GM23338 (cell line): Measurements from ENCODE around the gene NCS1. TPM values are rescaled to one million over a fixed set of nuclear protein-coding genes. Genes with fewer than 3 reads are reported as not detected.

Source experiments
- ATAC-seq: fragments of 200-7000 bp; cut with Tn5 transposase; 3 replicates; pipeline ENCODE4 v1.9.1; 2020
- DNase-seq: peaks from one replicate; pipeline ENCODE4 v3.0.0-alpha.2; 2015; ENCODE audit warnings: low spot score
- H2AFZ ChIP-seq: fragments of 200-600 bp; sonication (generic); 2 replicates; pipeline ENCODE4 v1.8.0; 2016; ENCODE audit warnings: antibody characterized with exemption, mild to moderate bottlenecking, moderate library complexity
- H3F3A ChIP-seq: fragments of 200-600 bp; sonication (generic); replicated peaks from 2 replicates; pipeline ENCODE4 v1.8.0; 2017; ENCODE audit warnings: antibody characterized with exemption, mixed run types, low read depth
- H3K27ac ChIP-seq: fragments of 200-600 bp; sonication (generic); 2 replicates; pipeline ENCODE4 v1.6.1; 2016; ENCODE audit warnings: low read depth
- H3K27me3 ChIP-seq: fragments of 200-600 bp; sonication (generic); 2 replicates; pipeline ENCODE4 v1.8.0; 2016; ENCODE audit warnings: mild to moderate bottlenecking, mixed run types, moderate library complexity; ENCODE audit not compliant: insufficient read depth
- H3K36me3 ChIP-seq: fragments of 200-600 bp; sonication (generic); 2 replicates; pipeline ENCODE4 v1.8.0; 2016; ENCODE audit warnings: mild to moderate bottlenecking; ENCODE audit not compliant: insufficient read depth
- H3K4me1 ChIP-seq: fragments of 200-600 bp; sonication (generic); 2 replicates; pipeline ENCODE4 v1.8.0; 2016; ENCODE audit warnings: mild to moderate bottlenecking, moderate library complexity; ENCODE audit not compliant: insufficient read depth
- H3K4me2 ChIP-seq: fragments of 200-600 bp; sonication (generic); 2 replicates; pipeline ENCODE4 v1.7.1; 2017; ENCODE audit warnings: mixed run types
- H3K4me3 ChIP-seq: fragments of 200-600 bp; sonication (generic); 2 replicates; pipeline ENCODE4 v1.6.1; 2016; ENCODE audit warnings: mixed run types
- H3K79me2 ChIP-seq: fragments of 200-600 bp; sonication (generic); replicated peaks from 2 replicates; pipeline ENCODE4 v1.8.0; 2017; ENCODE audit warnings: mild to moderate bottlenecking; ENCODE audit not compliant: insufficient read depth
- H3K9me2 ChIP-seq: fragments of 200-600 bp; sonication (generic); 2 replicates; pipeline ENCODE4 v1.8.0; 2017; ENCODE audit not compliant: insufficient read depth
- H4K20me1 ChIP-seq: fragments of 200-600 bp; sonication (generic); replicated peaks from 2 replicates; pipeline ENCODE4 v1.8.0; 2017; ENCODE audit warnings: mild to moderate bottlenecking; ENCODE audit not compliant: insufficient read depth
- H3K27ac Mint-ChIP-seq: 2 replicates; pipeline ENCODE4 v1.8.0; 2020; ENCODE audit warnings: inconsistent platforms, mild to moderate bottlenecking, moderate library complexity, mixed read lengths
- H3K27me3 Mint-ChIP-seq: 3 replicates; pipeline ENCODE4 v1.8.0; 2022; ENCODE audit warnings: low read depth, mild to moderate bottlenecking, moderate library complexity, mixed read lengths, inconsistent platforms; ENCODE audit not compliant: insufficient read depth, poor library complexity
- H3K36me3 Mint-ChIP-seq: 3 replicates; pipeline ENCODE4 v1.8.0; 2021; ENCODE audit warnings: low read depth, mild to moderate bottlenecking, inconsistent platforms, moderate library complexity, mixed read lengths
- H3K4me1 Mint-ChIP-seq: 3 replicates; pipeline ENCODE4 v1.8.0; 2020; ENCODE audit warnings: mild to moderate bottlenecking, inconsistent platforms, mixed read lengths
- H3K4me3 Mint-ChIP-seq: 3 replicates; pipeline ENCODE4 v1.8.0; 2021; ENCODE audit warnings: moderate library complexity, mild to moderate bottlenecking, inconsistent platforms, mixed read lengths
- H3K9me3 Mint-ChIP-seq: 3 replicates; pipeline ENCODE4 v1.8.0; 2020; ENCODE audit warnings: moderate library complexity, mild to moderate bottlenecking, inconsistent platforms, mixed read lengths
- CREB1 ChIP-seq: fragments of 250-450 bp; sonication (Bioruptor Pico); IDR thresholded peaks from 2 replicates; pipeline ENCODE4 v1.5.0; 2020; ENCODE audit warnings: low read depth, mild to moderate bottlenecking, moderate library complexity
- EZH2 ChIP-seq: fragments of 200-600 bp; sonication (generic); IDR thresholded peaks from one replicate; pipeline ENCODE4 v1.8.0; 2017; ENCODE audit warnings: antibody characterized with exemption, mild to moderate bottlenecking, low read depth; ENCODE audit not compliant: unreplicated experiment
- POLR2AphosphoS5 ChIP-seq: IDR thresholded peaks from 2 replicates; pipeline ENCODE4 v1.6.1; 2016; ENCODE audit warnings: antibody characterized with exemption, low read depth
- STAT1 ChIP-seq: IDR thresholded peaks from one replicate; pipeline ENCODE4 v1.6.1; 2016; ENCODE audit warnings: antibody characterized with exemption; ENCODE audit not compliant: unreplicated experiment
- ZNF114 ChIP-seq: fragments of 250-450 bp; sonication (Bioruptor Pico); IDR thresholded peaks from 2 replicates; pipeline ENCODE4 v1.5.0; 2020; ENCODE audit warnings: mild to moderate bottlenecking, moderate library complexity
- polyA plus RNA-seq: library from polyadenylated mRNA; unstranded; fragments of >200 nt; fragmentation: Nextera tagmentation; extraction: Ambion mirVana; gene quantifications from 2 replicates; pipeline ENCODE4 v1.2.1, GENCODE V29; 2016
- total RNA-seq: library from RNA; depleted of rRNA; stranded (reverse); fragments of >200 nt; shearing (Covaris generic); gene quantifications from 2 replicates; pipeline ENCODE4 v1.2.3, GENCODE V29; 2014
- TF ChIP-seq, protein P1 (sequence below): IDR thresholded peaks from one replicate; pipeline ENCODE4 v1.6.1; 2018; ENCODE audit warnings: antibody characterized with exemption; ENCODE audit not compliant: unreplicated experiment
- TF ChIP-seq, protein P2 (sequence below): fragments of 250-450 bp; sonication (Bioruptor Pico); IDR thresholded peaks from 2 replicates; pipeline ENCODE4 v1.5.0; 2020; ENCODE audit warnings: mild to moderate bottlenecking, moderate library complexity
- TF ChIP-seq, protein P3 (sequence below): IDR thresholded peaks from 2 replicates; pipeline ENCODE4 v1.6.1; 2016; ENCODE audit warnings: antibody characterized with exemption

The NCS1 gene
- total and polyA plus RNA-seq, 2 experiments from 2014 or later = 8.2 to 34.3 TPM

DNA sequence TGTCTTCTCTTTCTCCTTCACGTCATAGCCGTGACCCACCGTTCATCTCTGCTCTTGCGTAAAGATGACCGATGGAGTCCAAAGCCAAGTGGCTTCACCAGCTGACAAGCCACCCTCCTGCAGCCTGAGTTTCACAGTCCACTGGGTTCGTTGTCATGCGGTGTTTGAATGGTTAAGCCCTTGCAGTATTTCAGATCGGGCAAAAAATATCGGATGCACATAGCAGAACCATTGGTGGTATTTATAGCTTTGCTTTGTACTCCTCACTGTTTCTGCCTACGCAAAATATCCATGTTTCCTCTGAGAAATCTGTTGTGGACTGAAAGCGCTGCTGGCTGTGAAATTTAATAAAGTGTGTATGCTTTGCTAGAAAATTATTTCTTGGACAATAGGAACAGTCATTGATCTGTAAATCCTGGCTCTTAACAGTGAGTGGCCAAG lies 34.5 kb upstream of the NCS1 start:
- no peak overlapping the region for H3K4me3 ChIP-seq
- H3K4me2 ChIP-seq = peak overlapping the region; percentile 27
- ATAC-seq (no peak), DNase-seq (no peak)
- H3K4me1 Mint-ChIP-seq = peaks cover 31% of the 10 kb centered on the region
- H3K27ac Mint-ChIP-seq = peak overlapping the region; percentile 82
- TF ChIP-seq, protein P1, sequence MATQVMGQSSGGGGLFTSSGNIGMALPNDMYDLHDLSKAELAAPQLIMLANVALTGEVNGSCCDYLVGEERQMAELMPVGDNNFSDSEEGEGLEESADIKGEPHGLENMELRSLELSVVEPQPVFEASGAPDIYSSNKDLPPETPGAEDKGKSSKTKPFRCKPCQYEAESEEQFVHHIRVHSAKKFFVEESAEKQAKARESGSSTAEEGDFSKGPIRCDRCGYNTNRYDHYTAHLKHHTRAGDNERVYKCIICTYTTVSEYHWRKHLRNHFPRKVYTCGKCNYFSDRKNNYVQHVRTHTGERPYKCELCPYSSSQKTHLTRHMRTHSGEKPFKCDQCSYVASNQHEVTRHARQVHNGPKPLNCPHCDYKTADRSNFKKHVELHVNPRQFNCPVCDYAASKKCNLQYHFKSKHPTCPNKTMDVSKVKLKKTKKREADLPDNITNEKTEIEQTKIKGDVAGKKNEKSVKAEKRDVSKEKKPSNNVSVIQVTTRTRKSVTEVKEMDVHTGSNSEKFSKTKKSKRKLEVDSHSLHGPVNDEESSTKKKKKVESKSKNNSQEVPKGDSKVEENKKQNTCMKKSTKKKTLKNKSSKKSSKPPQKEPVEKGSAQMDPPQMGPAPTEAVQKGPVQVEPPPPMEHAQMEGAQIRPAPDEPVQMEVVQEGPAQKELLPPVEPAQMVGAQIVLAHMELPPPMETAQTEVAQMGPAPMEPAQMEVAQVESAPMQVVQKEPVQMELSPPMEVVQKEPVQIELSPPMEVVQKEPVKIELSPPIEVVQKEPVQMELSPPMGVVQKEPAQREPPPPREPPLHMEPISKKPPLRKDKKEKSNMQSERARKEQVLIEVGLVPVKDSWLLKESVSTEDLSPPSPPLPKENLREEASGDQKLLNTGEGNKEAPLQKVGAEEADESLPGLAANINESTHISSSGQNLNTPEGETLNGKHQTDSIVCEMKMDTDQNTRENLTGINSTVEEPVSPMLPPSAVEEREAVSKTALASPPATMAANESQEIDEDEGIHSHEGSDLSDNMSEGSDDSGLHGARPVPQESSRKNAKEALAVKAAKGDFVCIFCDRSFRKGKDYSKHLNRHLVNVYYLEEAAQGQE = no peak
- no peak for TF ChIP-seq CREB1 (CRISPR knock-in tag)
- TF ChIP-seq, protein P2, sequence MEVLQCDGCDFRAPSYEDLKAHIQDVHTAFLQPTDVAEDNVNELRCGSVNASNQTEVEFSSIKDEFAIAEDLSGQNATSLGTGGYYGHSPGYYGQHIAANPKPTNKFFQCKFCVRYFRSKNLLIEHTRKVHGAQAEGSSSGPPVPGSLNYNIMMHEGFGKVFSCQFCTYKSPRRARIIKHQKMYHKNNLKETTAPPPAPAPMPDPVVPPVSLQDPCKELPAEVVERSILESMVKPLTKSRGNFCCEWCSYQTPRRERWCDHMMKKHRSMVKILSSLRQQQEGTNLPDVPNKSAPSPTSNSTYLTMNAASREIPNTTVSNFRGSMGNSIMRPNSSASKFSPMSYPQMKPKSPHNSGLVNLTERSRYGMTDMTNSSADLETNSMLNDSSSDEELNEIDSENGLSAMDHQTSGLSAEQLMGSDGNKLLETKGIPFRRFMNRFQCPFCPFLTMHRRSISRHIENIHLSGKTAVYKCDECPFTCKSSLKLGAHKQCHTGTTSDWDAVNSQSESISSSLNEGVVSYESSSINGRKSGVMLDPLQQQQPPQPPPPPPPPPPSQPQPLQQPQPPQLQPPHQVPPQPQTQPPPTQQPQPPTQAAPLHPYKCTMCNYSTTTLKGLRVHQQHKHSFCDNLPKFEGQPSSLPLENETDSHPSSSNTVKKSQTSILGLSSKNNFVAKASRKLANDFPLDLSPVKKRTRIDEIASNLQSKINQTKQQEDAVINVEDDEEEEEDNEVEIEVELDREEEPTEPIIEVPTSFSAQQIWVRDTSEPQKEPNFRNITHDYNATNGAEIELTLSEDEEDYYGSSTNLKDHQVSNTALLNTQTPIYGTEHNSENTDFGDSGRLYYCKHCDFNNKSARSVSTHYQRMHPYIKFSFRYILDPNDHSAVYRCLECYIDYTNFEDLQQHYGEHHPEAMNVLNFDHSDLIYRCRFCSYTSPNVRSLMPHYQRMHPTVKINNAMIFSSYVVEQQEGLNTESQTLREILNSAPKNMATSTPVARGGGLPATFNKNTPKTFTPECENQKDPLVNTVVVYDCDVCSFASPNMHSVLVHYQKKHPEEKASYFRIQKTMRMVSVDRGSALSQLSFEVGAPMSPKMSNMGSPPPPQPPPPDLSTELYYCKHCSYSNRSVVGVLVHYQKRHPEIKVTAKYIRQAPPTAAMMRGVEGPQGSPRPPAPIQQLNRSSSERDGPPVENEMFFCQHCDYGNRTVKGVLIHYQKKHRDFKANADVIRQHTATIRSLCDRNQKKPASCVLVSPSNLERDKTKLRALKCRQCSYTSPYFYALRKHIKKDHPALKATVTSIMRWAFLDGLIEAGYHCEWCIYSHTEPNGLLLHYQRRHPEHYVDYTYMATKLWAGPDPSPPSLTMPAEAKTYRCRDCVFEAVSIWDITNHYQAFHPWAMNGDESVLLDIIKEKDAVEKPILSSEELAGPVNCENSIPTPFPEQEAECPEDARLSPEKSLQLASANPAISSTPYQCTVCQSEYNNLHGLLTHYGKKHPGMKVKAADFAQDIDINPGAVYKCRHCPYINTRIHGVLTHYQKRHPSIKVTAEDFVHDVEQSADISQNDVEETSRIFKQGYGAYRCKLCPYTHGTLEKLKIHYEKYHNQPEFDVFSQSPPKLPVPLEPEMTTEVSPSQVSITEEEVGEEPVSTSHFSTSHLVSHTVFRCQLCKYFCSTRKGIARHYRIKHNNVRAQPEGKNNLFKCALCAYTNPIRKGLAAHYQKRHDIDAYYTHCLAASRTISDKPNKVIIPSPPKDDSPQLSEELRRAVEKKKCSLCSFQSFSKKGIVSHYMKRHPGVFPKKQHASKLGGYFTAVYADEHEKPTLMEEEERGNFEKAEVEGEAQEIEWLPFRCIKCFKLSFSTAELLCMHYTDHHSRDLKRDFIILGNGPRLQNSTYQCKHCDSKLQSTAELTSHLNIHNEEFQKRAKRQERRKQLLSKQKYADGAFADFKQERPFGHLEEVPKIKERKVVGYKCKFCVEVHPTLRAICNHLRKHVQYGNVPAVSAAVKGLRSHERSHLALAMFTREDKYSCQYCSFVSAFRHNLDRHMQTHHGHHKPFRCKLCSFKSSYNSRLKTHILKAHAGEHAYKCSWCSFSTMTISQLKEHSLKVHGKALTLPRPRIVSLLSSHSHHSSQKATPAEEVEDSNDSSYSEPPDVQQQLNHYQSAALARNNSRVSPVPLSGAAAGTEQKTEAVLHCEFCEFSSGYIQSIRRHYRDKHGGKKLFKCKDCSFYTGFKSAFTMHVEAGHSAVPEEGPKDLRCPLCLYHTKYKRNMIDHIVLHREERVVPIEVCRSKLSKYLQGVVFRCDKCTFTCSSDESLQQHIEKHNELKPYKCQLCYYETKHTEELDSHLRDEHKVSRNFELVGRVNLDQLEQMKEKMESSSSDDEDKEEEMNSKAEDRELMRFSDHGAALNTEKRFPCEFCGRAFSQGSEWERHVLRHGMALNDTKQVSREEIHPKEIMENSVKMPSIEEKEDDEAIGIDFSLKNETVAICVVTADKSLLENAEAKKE (CRISPR knock-in tag) = no peak
- TF ChIP-seq POLR2AphosphoS5 = no peak
- TF ChIP-seq, protein P3, sequence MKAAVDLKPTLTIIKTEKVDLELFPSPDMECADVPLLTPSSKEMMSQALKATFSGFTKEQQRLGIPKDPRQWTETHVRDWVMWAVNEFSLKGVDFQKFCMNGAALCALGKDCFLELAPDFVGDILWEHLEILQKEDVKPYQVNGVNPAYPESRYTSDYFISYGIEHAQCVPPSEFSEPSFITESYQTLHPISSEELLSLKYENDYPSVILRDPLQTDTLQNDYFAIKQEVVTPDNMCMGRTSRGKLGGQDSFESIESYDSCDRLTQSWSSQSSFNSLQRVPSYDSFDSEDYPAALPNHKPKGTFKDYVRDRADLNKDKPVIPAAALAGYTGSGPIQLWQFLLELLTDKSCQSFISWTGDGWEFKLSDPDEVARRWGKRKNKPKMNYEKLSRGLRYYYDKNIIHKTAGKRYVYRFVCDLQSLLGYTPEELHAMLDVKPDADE = no peak
- no peak for TF ChIP-seq STAT1
- no peak for TF ChIP-seq ZNF114 (CRISPR knock-in tag)
- no peak for TF ChIP-seq EZH2
- no peaks in the 10 kb centered on the region for H4K20me1 ChIP-seq
- H3K9me3 Mint-ChIP-seq = no peaks in the 10 kb centered on the region
- H2AFZ ChIP-seq = no peak overlapping the region
- H3F3A ChIP-seq = 0 out of 2 replicates have a peak, but pooled peaks cover 2% of the 10 kb centered on the region
- H3K9me2 ChIP-seq = 0 out of 2 replicates have a peak, but pooled peaks cover 3% of the 10 kb centered on the region
- H3K4me3 Mint-ChIP-seq = no peak overlapping the region
- H3K27me3 Mint-ChIP-seq = peaks cover 1% of the 10 kb centered on the region
- no peaks in the 10 kb centered on the region for H3K27me3 ChIP-seq
- peaks cover 23% of the 10 kb centered on the region for H3K4me1 ChIP-seq
- H3K27ac ChIP-seq = peak overlapping the region; percentile 5; the same call in 1 of the 2 replicates
- peaks cover 7% of the 10 kb centered on the region; the same call in 2 of the 3 replicates for H3K36me3 Mint-ChIP-seq
- H3K79me2 ChIP-seq = no peaks in the 10 kb centered on the region
- no peaks in the 10 kb centered on the region for H3K36me3 ChIP-seq
